ENCODE data around the gene CD209. TPM values are rescaled to one million over a fixed set of nuclear protein-coding genes. Genes with fewer than 3 reads are reported as not detected.

CD209 gene
- total RNA-seq, 6 donors from 2014 or later = 0.55 to 14.8 (median 1.7) TPM

GRCh38 chr19:7699003-7699402, 48.3 kb downstream of the CD209 start:
- Histone ChIP-seq H3K27me3 (peaks cover 0 to 7% (median 2%) of the 10 kb centered on the region in 4 donors), H3K27ac (no peak overlapping the region), H3K4me3 (no peak overlapping the region), H3K36me3 (no peaks in the 10 kb centered on the region), H3K4me1 (no peaks in the 10 kb centered on the region), H3K9me3 (no peaks in the 10 kb centered on the region)
- DNase-seq (no peak), ATAC-seq (ENCODE audit: low FRiP score in 2 of 2) (no peak)
- TF ChIP-seq POLR2A (IDR thresholded peaks at IDR 0.05) (no peak), POLR2AphosphoS5 (IDR thresholded peaks at IDR 0.05) (no peak)
- WGBS, 2 donors = 40 to 56% methylated on average over 2 of the region's 2 CpGs

DNA sequence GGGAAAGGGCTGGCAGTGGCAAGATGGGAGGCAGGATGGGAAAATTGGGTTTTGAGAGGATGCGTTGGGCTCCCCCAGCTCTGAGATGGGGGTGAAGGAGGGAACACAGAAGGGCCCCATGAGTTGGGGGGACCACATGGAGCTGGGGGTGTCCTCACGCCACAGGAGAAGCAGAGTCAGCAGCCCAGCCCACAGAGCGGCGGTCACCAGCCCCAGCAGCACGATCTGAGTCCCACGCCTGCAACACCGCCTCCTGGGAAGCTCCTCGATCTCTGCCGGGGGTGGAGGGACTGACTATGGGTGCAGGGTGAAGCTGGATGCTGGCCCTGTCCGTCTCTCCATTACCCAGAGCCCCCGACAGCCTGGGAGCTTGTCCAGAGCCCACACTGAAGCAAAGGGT, 48.8 kb downstream of the CD209 start:
- Histone ChIP-seq H3K9me3 (no peaks in the 10 kb centered on the region), H3K27me3 (peaks cover 0 to 7% (median 2%) of the 10 kb centered on the region in 4 donors), H3K4me1 (no peaks in the 10 kb centered on the region), H3K4me3 (no peak overlapping the region), H3K27ac (no peak overlapping the region), H3K36me3 (no peaks in the 10 kb centered on the region)
- TF ChIP-seq, protein P1, sequence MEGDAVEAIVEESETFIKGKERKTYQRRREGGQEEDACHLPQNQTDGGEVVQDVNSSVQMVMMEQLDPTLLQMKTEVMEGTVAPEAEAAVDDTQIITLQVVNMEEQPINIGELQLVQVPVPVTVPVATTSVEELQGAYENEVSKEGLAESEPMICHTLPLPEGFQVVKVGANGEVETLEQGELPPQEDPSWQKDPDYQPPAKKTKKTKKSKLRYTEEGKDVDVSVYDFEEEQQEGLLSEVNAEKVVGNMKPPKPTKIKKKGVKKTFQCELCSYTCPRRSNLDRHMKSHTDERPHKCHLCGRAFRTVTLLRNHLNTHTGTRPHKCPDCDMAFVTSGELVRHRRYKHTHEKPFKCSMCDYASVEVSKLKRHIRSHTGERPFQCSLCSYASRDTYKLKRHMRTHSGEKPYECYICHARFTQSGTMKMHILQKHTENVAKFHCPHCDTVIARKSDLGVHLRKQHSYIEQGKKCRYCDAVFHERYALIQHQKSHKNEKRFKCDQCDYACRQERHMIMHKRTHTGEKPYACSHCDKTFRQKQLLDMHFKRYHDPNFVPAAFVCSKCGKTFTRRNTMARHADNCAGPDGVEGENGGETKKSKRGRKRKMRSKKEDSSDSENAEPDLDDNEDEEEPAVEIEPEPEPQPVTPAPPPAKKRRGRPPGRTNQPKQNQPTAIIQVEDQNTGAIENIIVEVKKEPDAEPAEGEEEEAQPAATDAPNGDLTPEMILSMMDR (IDR thresholded peaks at IDR 0.05) = no peak
- no peak for TF ChIP-seq POLR2A (IDR thresholded peaks at IDR 0.05)
- no peak for TF ChIP-seq POLR2AphosphoS5 (IDR thresholded peaks at IDR 0.05)
- no peak for TF ChIP-seq EP300 (IDR thresholded peaks at IDR 0.05)
- peak in 1 of 2 donors; percentile 27 for DNase-seq
- ATAC-seq (ENCODE audit: low FRiP score in 2 of 2) = no peak
- WGBS, 2 donors = 36 to 58% methylated on average over 2 to 11 of the region's 11 CpGs

DNA sequence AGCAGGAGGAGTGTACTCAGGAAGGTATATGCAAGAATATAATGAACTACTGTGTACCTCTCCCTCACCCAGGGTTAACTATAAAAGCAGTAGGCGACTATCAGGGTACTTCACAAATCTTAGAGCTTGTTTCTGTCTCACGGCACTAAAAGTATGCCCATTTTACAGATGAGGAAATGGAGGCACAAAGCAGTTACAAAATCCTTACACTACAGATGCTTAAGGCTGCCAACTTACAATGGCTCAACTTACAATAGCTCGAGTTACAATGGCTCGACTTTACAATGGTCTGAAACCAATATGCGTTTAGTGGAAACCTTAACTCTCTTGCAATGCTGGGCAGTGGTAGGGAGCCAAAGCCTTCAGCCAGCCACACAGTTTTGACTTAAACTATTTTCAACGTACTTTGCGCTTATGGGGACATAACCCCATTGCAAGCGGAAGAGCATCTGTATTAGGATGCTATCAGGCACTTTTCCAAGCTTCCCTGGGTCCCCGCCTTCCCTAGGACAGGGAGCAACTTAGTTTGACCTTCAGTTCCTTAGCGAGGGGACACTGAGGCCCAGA, 49.5 kb downstream of the CD209 start:
- Histone ChIP-seq H3K27me3 (peaks cover 0 to 7% (median 2%) of the 10 kb centered on the region in 4 donors), H3K36me3 (no peaks in the 10 kb centered on the region), H3K27ac (no peak overlapping the region), H3K4me3 (no peak overlapping the region), H3K9me3 (no peaks in the 10 kb centered on the region), H3K4me1 (no peaks in the 10 kb centered on the region)
- DNase-seq (no peak), ATAC-seq (ENCODE audit: low FRiP score in 2 of 2) (no peak)
- TF ChIP-seq EP300 (IDR thresholded peaks at IDR 0.05) (no peak), POLR2AphosphoS5 (IDR thresholded peaks at IDR 0.05) (no peak), POLR2A (IDR thresholded peaks at IDR 0.05) (no peak)
- TF ChIP-seq, protein P1 (IDR thresholded peaks at IDR 0.05) = no peak
- 80 to 84% methylated on average over 10 of the region's 10 CpGs for WGBS, 2 donors

DNA sequence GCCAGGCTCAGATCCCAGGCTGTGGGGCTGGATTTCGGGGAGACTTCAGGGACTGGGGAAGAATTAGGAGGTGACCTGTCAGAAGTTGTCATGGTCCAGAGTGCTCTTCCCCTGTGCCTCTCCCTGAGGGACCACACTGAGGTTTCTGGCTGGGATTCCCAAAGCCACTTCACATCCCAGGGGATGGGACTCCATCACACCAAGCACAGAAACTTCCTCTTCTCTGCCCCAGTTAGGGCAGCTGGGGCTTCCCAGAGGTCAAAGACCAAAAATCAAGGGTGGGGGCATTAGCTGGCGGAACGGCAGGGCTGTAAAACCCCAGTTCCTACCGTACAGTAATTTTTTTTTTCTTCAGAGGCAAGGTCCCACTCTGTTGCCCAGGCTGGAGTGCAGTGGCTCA, 52.8 kb downstream of the CD209 start:
- no peak overlapping the region for H3K27ac ChIP-seq
- no peaks in the 10 kb centered on the region for H3K4me1 ChIP-seq
- WGBS, 2 donors = 56 to 57% methylated on average over 4 of the region's 4 CpGs
- no peaks in the 10 kb centered on the region for H3K9me3 ChIP-seq
- H3K36me3 ChIP-seq = no peaks in the 10 kb centered on the region
- TF ChIP-seq EP300 (IDR thresholded peaks at IDR 0.05) (no peak), POLR2A (IDR thresholded peaks at IDR 0.05) (no peak), POLR2AphosphoS5 (IDR thresholded peaks at IDR 0.05) (no peak)
- TF ChIP-seq, protein P1 (IDR thresholded peaks at IDR 0.05) = no peak
- no peak overlapping the region for H3K4me3 ChIP-seq
- peaks cover 0 to 7% (median 2%) of the 10 kb centered on the region in 4 donors for H3K27me3 ChIP-seq
- ATAC-seq (ENCODE audit: low FRiP score in 2 of 2) = no peak
- DNase-seq = no peak

GRCh38 chr19:7692417-7693088, 54.8 kb downstream of the CD209 start:
- Histone ChIP-seq H3K4me3 (no peak overlapping the region), H3K36me3 (no peaks in the 10 kb centered on the region), H3K4me1 (no peaks in the 10 kb centered on the region), H3K27ac (no peak overlapping the region), H3K9me3 (no peaks in the 10 kb centered on the region), H3K27me3 (no peaks in the 10 kb centered on the region)
- WGBS, 2 donors = 68 to 81% methylated on average over 13 of the region's 13 CpGs
- DNase-seq = no peak
- TF ChIP-seq, protein P1 (IDR thresholded peaks at IDR 0.05) = no peak
- TF ChIP-seq EP300 (IDR thresholded peaks at IDR 0.05) (no peak), POLR2AphosphoS5 (IDR thresholded peaks at IDR 0.05) (no peak), POLR2A (IDR thresholded peaks at IDR 0.05) (no peak)
- ATAC-seq (ENCODE audit: low FRiP score in 2 of 2) = no peak

All from upper lobe of left lung (tissue), 6 donors.